Measurements from ENCODE around the gene AKR1E2. TPM values are rescaled to one million over a fixed set of nuclear protein-coding genes. Genes with fewer than 3 reads are reported as not detected.

AKR1E2 gene
- total and polyA plus RNA-seq, 9 of the 15 experiments (the other 6 are each of a cell fraction or from before 2014, with no cell fraction given) = 4.2 to 16.6 (median 9.8) TPM

- WGBS (ENCODE audit: insufficient coverage, low coverage, missing lambda C conversion rate) = 81% methylated on average over 7 of the region's 7 CpGs
- no TSS peak for BruUV-seq (replicated peaks)
- Histone ChIP-seq H4K20me1 (replicated peaks; ENCODE audit: control insufficient read depth, insufficient read depth, low read length) (no peaks in the 10 kb centered on the region), H3K79me2 (ENCODE audit: control insufficient read depth, insufficient read depth, low read length) (no peaks in the 10 kb centered on the region), H3K9me3 (replicated peaks; ENCODE audit: control insufficient read depth, insufficient read depth, low read depth, low read length) (no peaks in the 10 kb centered on the region; the same call in 1 of the 2 replicates), H3K27me3 (ENCODE audit: control insufficient read depth in 2 of 2, insufficient read depth in 2 of 2, low read length in 2 of 2) (no peaks in the 10 kb centered on the region), H3K9ac (ENCODE audit: insufficient read depth in 1 of 2, low read depth in 2 of 2, low read length in 2 of 2) (no peak overlapping the region), H3K4me2 (ENCODE audit: insufficient read depth, low read length) (no peak overlapping the region), H3K27ac (ENCODE audit: extremely low read depth, low read depth, low read length) (no peak overlapping the region; the same call in 2 of the 3 replicates), H3K4me1 (replicated peaks in 1 of 2; ENCODE audit: control insufficient read depth in 2 of 2, insufficient read depth in 2 of 2, low read length in 2 of 2) (peaks cover 14 to 34% of the 10 kb centered on the region in 2 experiments), H3K9me1 (ENCODE audit: control insufficient read depth, insufficient read depth, low read length) (no peaks in the 10 kb centered on the region), H3K36me3 (ENCODE audit: control insufficient read depth, insufficient read depth, low read length) (peaks cover 14% of the 10 kb centered on the region), H2AFZ (ENCODE audit: low read depth, low read length) (peak overlapping the region; percentile 81; the same call in 1 of the 2 replicates), H3K4me3 (no peak overlapping the region)
- CTCF ChIA-PET (ENCODE audit: low intra/inter-chr PET ratio) = interaction anchor here (0.5 to 3.3 kb wide), 11 partner anchors 34 to 1163 kb away, joined by 3 to 38 read pairs (median 10); partner anchors contain the start of gene AKR1C3
- no peak for FAIRE-seq
- intact Hi-C loops (cut with micrococcal nuclease) = no loop called here
- POLR2A ChIA-PET = interaction anchor here (0.8 to 1.8 kb wide), 5 partner anchors 10 to 596 kb away, joined by 3 to 7 read pairs (median 4); no protein-coding TSS in a partner anchor
- in situ Hi-C loops (cut with MboI) = no loop called here
- no peak for ATAC-seq
- no peak for DNase-seq (ENCODE audit: extremely low read depth in 1 of 4, low spot score in 3 of 4)
- TF ChIP-seq SRSF1 (IDR thresholded peaks at IDR 0.05; ENCODE audit: low read depth, low read length) (no peak), ZNF253 (CRISPR knock-in tag; conservative IDR thresholded peaks at IDR 0.05) (no peak), CREB3L1 (IDR thresholded peaks at IDR 0.05; ENCODE audit: borderline replicate concordance, low read depth) (no peak), ID3 (CRISPR knock-in tag; IDR thresholded peaks at IDR 0.05) (no peak), ID3 (tag; IDR thresholded peaks at IDR 0.05) (no peak), HMGXB4 (CRISPR knock-in tag; IDR thresholded peaks at IDR 0.05) (no peak), ETV6 (IDR thresholded peaks at IDR 0.05; ENCODE audit: borderline replicate concordance in 1 of 2, low read depth in 2 of 2, low read length in 1 of 2) (no peak), ETV6 (CRISPR knock-in tag; IDR thresholded peaks at IDR 0.05; ENCODE audit: borderline replicate concordance) (no peak), CCNT2 (IDR thresholded peaks at IDR 0.05; ENCODE audit: borderline replicate concordance, extremely low read depth, insufficient read length, low read depth, low read length) (no peak), HDAC8 (tag; IDR thresholded peaks at IDR 0.05) (no peak), TCF15 (CRISPR knock-in tag; IDR thresholded peaks at IDR 0.05) (no peak), E2F1 (CRISPR knock-in tag; IDR thresholded peaks at IDR 0.05) (no peak), GATAD2B (IDR thresholded peaks at IDR 0.05; ENCODE audit: borderline replicate concordance) (no peak), E2F6 (IDR thresholded peaks at IDR 0.05; ENCODE audit: borderline replicate concordance in 1 of 2, extremely low read depth in 1 of 2, insufficient read depth in 1 of 2, insufficient read length in 1 of 2, low read depth in 1 of 2, low read length in 1 of 2, poor library complexity in 1 of 2, severe bottlenecking in 1 of 2) (no peak), NR2F6 (CRISPR knock-in tag; IDR thresholded peaks at IDR 0.05) (no peak)
Measured at GRCh38 chr10:4850397-4850796, 24.4 kb downstream of the AKR1E2 start.
